Activated gamma-delta T cell treated with anti-CD3 and anti-CD28 coated beads, Interleukin-2, amount 50 U/mL, for 16 hours (primary cell): ENCODE results near the gene SNORC.
"Not testable (repeated sequence)": the region's sequence is repeated elsewhere in the genome, so short reads cannot be mapped to it uniquely, and the experiment has no call there.

Experiments used
- DNase-seq: peaks from one replicate; pipeline ENCODE4 v3.0.0-alpha.2; 2020; ENCODE audit warnings: low read depth

The SNORC gene

GRCh38 chr2:232896720-232897597 is 26.9 kb downstream of the SNORC start:
- DNase-seq = no peak

- no peak for DNase-seq
Observed at GRCh38 chr2:232897598-232898408, 27.7 kb downstream of the SNORC start.

GRCh38 chr2:232898592-232899543 is 28.8 kb downstream of the SNORC start:
- DNase-seq = no peak

GRCh38 chr2:232900811-232901735 is 31.0 kb downstream of the SNORC start:
- DNase-seq = no peak

GRCh38 chr2:232901736-232902578 is 31.9 kb downstream of the SNORC start:
- DNase-seq = no peak

- DNase-seq = no peak
Observed at GRCh38 chr2:232903989-232904388, 33.9 kb downstream of the SNORC start.

GRCh38 chr2:232906867-232907717 is 37.0 kb downstream of the SNORC start:
- not testable (repeated sequence) for DNase-seq

GRCh38 chr2:232907718-232908085 is 37.6 kb downstream of the SNORC start:
- not testable (repeated sequence) for DNase-seq

GRCh38 chr2:232908695-232909094 is 38.6 kb downstream of the SNORC start:
- DNase-seq = no peak

GRCh38 chr2:232910376-232910775 is 40.3 kb downstream of the SNORC start:
- no peak for DNase-seq

GRCh38 chr2:232911712-232912277 is 41.7 kb downstream of the SNORC start:
- no peak for DNase-seq

GRCh38 chr2:232913903-232914302 is 43.8 kb downstream of the SNORC start:
- no peak for DNase-seq

GRCh38 chr2:232919141-232919540 is 49.1 kb downstream of the SNORC start:
- DNase-seq = no peak

- DNase-seq = no peak
Observed at GRCh38 chr2:232920055-232920454, 50.0 kb downstream of the SNORC start.

- DNase-seq = no peak
Observed at GRCh38 chr2:232920760-232921159, 50.7 kb downstream of the SNORC start.

GRCh38 chr2:232924433-232924832 is 54.4 kb downstream of the SNORC start:
- no peak for DNase-seq

- DNase-seq = no peak
Observed at GRCh38 chr2:232925153-232925820, 55.2 kb downstream of the SNORC start.

GRCh38 chr2:232925821-232926156 is 55.7 kb downstream of the SNORC start:
- no peak for DNase-seq
